Measurements from ENCODE around the gene ANKLE2.

ANKLE2 gene

DNA sequence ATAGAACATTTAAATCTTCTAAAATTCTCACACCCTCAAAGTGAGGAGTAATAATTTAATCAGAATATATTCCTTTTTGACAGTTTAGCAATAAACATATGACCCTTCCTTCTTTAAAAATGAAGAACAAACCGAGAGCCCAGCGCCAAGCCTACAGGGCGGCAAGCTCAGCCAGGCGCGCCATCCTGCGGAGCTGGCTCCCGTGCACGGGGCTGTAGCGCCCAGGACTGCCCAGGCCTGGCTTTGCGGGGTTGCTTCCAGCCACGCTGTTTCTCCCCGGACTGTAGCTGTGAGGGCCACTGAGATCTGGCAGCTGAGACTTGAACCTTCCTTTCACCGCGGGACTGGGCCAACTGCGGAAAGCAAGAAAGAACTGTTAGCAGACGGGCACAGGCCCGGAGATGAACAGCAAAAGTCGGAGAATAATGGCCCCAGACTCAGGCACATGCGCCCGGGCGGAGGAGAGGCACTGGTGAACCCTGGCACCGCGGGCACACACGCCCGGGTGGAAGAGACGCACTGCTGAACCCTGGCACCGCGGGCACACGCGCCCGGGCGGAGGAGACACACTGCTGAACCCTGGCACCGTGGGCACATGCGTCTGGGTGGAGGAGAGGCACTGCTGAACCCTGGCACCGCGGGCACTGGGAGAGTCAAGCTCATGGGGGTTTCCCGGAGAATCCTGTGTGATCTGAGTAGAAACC, 34.4 kb downstream of the ANKLE2 start:
- Mint-ChIP-seq H3K4me1 (peaks cover 13 to 14% of the 10 kb centered on the region in 2 donors), H3K27ac (no peak overlapping the region), H3K36me3 (peaks cover 50 to 67% of the 10 kb centered on the region in 2 donors), H3K27me3 (no peaks in the 10 kb centered on the region), H3K4me3 (no peak overlapping the region), H3K9me3 (no peaks in the 10 kb centered on the region)
- no peak for DNase-seq
- no peak for ATAC-seq (replicated peaks)

GRCh38 chr12:132726386-132726785, 35.2 kb downstream of the ANKLE2 start:
- ATAC-seq (replicated peaks) (no peak), DNase-seq (no peak)
- H3K27ac Mint-ChIP-seq: no peak overlapping the region
- no peaks in the 10 kb centered on the region for H3K27me3 Mint-ChIP-seq
- peaks cover 44 to 62% of the 10 kb centered on the region in 2 donors for H3K36me3 Mint-ChIP-seq
- H3K4me1 Mint-ChIP-seq: peaks cover 13 to 14% of the 10 kb centered on the region in 2 donors
- no peak overlapping the region for H3K4me3 Mint-ChIP-seq
- H3K9me3 Mint-ChIP-seq: no peaks in the 10 kb centered on the region

- Mint-ChIP-seq H3K4me3 (no peak overlapping the region), H3K9me3 (no peaks in the 10 kb centered on the region), H3K27ac (peak overlapping the region; percentile 77), H3K4me1 (peaks cover 6% of the 10 kb centered on the region in 2 donors), H3K36me3 (peaks cover 46 to 67% of the 10 kb centered on the region in 2 donors), H3K27me3 (no peaks in the 10 kb centered on the region)
- no peak for DNase-seq
- ATAC-seq (replicated peaks): no peak
These were observed 37.0 kb downstream of the ANKLE2 start for GRCh38 chr12:132724506-132725241.

DNA sequence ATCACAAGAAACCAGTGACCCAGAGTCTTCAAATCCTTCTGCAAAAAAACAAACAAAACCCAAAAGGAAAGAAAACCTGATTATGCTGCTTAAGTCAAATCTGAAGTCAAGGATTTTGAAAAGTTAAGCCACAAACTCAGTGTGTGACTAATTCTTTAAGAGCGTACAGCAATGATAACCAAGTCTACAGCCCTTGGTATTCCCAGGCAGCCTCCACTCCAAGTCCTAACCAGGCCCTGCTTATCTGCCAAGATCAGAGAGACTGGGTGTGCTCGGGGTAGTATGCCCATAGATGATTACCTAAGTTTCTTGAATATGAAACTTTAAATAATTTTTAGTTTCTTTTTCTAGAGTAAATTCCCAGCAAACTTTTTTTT, 37.9 kb downstream of the ANKLE2 start:
- no peaks in the 10 kb centered on the region for H3K27me3 Mint-ChIP-seq
- no peak for ATAC-seq (replicated peaks)
- H3K9me3 Mint-ChIP-seq: no peaks in the 10 kb centered on the region
- H3K4me1 Mint-ChIP-seq: peaks cover 1 to 6% of the 10 kb centered on the region in 2 donors
- peak overlapping the region in 1 of 2 donors; percentile 8 for H3K4me3 Mint-ChIP-seq
- H3K36me3 Mint-ChIP-seq: peaks cover 45 to 69% of the 10 kb centered on the region in 2 donors
- DNase-seq: no peak
- peak overlapping the region; percentile 42 for H3K27ac Mint-ChIP-seq

DNA sequence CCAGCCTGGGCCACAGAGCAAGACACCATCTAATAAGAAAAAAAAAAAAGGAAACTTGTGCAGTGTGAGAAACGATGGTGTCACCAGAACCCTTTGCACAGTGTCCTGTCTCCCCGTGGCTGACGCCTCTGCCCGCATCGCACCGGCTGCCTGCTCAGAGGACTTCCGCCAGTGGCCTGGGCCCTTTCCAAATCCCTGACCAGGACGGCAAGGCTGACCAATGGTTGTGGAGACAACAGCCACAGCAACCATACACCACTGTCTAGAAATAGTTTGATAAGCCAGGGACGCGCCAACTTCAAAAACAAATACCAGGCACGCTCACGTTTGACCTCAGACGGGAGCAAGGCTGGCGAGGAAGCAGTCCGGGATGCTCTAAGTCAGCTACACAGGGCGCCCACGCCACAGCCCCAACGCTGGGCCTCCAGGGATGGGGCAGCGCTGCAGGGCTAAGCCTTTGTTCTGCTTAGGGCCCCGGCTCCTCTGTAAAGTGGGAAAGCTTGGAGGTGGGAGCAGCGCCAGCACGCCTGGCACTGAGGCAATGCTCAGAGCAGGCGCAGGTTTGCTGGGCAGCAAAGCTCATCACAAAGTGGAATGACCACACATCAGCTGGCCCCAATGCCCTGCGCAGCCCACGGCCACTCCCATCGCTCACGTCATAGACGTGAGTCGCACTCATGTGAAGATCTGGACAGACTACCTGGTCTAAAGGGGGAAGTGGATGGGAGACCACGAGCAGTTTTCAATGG, 38.4 kb downstream of the ANKLE2 start:
- DNase-seq (no peak), ATAC-seq (replicated peaks) (no peak)
- Mint-ChIP-seq H3K36me3 (peaks cover 46 to 70% of the 10 kb centered on the region in 2 donors), H3K4me3 (peak overlapping the region in 1 of 2 donors; percentile 8), H3K27ac (peak overlapping the region; percentile 42), H3K4me1 (peaks cover 0 to 5% of the 10 kb centered on the region in 2 donors), H3K27me3 (no peaks in the 10 kb centered on the region), H3K9me3 (no peaks in the 10 kb centered on the region)

GRCh38 chr12:132720606-132721345, 40.9 kb downstream of the ANKLE2 start:
- H3K4me1 Mint-ChIP-seq: peaks cover 0 to 5% of the 10 kb centered on the region in 2 donors

GRCh38 chr12:132719954-132720324, 41.7 kb downstream of the ANKLE2 start:
- Mint-ChIP-seq H3K4me3 (no peak overlapping the region), H3K36me3 (peaks cover 45 to 54% of the 10 kb centered on the region in 2 donors), H3K27me3 (no peaks in the 10 kb centered on the region), H3K9me3 (no peaks in the 10 kb centered on the region), H3K4me1 (peaks cover 0 to 5% of the 10 kb centered on the region in 2 donors), H3K27ac (peak overlapping the region; percentile 42)
- ATAC-seq (replicated peaks) (no peak), DNase-seq (no peak)

More at GRCh38 chr12:132720606-132721345, 40.9 kb downstream of the ANKLE2 start:
- DNase-seq (no peak), ATAC-seq (replicated peaks) (no peak)
- Mint-ChIP-seq H3K9me3 (no peaks in the 10 kb centered on the region), H3K4me3 (no peak overlapping the region), H3K27me3 (no peaks in the 10 kb centered on the region), H3K27ac (peak overlapping the region; percentile 84), H3K36me3 (peaks cover 47 to 60% of the 10 kb centered on the region in 2 donors)

DNA sequence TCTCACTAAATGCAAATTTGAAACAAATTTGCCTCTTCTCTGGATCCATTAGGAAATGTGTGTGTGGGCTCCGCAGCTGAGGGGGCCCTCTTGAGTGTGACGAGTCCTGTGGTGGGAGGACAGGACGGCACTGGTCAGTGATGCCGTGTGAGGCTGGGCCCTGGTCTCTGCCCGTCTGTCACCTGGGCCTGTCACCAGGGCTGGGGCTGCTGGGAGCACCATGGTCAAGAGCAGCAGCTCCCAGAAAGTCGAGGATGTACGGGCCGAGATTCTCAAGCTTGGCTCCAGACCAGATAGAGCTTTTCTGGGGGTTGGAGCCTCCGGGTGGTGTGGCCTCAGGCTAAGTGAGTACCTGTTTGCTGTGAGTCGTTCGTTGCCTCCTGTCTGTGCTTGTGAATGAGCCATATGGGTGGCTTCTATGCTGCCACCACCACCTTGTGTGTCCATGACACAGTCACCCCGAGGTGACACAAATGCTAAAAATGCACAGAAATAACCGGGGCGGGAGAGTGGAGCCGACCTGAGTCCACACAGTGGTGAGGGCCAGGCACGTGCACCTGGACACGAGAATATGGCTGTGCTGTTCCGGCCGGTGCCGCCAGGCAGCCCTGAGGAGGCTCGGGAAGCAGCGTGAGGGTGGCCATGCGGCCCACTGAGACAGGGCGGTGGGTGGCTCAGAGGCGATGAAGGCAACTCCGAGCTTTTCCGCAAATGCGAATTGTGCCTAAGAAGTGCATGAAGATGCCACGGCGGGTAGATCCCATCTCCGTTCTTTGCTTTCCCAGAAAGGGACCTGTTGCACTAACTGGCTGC, 42.3 kb downstream of the ANKLE2 start:
- DNase-seq (no peak), ATAC-seq (replicated peaks) (no peak)
- peaks cover 3 to 8% of the 10 kb centered on the region in 2 donors for H3K4me1 Mint-ChIP-seq
- H3K4me3 Mint-ChIP-seq: no peak overlapping the region
- peaks cover 46 to 56% of the 10 kb centered on the region in 2 donors for H3K36me3 Mint-ChIP-seq
- no peaks in the 10 kb centered on the region for H3K27me3 Mint-ChIP-seq
- H3K27ac Mint-ChIP-seq: peak overlapping the region; percentile 84
- H3K9me3 Mint-ChIP-seq: no peaks in the 10 kb centered on the region

DNA sequence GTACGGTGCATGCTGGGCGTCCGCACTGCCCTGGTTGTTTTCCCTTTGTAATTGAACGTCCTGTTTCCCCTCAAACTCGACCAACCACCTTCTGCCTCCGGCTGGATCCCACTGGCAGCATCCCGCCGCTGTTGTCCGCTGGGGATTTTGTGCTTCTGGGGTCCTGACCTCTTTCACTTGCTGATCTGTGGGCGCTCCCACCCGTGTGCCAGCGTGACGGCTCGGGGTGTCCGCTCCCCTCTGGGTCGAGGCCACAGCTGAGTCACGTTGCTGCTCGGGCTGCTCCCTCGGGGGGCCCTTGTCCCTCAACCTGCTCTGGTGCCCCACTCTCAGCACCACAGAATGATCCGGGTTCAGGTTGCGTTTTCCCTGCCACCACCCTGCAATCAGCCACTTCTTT, 43.0 kb downstream of the ANKLE2 start:
- Mint-ChIP-seq H3K4me1 (peaks cover 5 to 8% of the 10 kb centered on the region in 2 donors), H3K36me3 (peaks cover 44 to 52% of the 10 kb centered on the region in 2 donors), H3K4me3 (no peak overlapping the region), H3K27me3 (no peaks in the 10 kb centered on the region), H3K27ac (peak overlapping the region; percentile 84), H3K9me3 (no peaks in the 10 kb centered on the region)
- no peak for ATAC-seq (replicated peaks)
- DNase-seq: no peak

DNA sequence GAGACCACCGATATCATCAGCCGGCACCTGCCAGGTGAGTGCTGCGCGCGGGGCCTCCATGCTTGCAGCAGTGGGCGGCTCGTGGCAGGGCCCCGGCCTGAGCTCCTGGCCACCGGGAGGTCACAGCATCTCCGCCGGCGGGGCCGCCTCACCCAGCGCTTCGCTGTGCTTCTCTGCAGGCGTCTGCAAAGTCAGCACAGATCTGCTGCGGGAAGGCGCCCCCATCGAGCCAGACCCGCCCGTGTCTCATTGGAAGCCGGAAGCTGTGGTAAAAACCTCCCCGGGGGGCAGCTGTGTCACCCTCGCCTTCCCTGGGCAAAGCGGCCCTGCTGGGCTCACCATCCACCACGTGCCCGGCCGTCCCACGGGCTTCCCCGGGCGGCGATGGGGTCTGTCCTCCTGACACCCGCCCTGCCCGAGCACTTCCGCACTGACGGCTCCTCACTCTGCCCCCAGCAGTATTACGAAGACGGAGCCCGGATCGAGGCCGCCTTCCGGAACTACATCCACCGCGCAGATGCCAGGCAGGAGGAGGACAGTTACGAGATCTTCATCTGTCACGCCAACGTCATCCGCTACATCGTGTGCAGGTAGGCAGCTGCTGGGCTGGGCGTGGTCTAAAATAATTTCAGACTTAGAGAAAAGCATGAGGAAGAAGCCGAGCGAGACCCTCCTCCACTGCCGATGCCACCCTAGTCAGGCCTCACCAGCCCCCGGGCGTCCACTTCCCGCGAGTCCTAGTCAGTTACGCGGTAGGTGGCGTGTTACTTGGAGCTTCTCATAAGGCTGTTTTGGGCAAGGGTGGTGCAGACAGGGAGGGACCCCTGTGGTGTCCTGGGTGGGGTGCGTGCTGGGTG, 43.9 kb downstream of the ANKLE2 start:
- Mint-ChIP-seq H3K27me3 (no peaks in the 10 kb centered on the region), H3K9me3 (no peaks in the 10 kb centered on the region), H3K4me3 (peak overlapping the region in 1 of 2 donors; percentile 5), H3K27ac (peak overlapping the region; percentile 56), H3K4me1 (peaks cover 11 to 13% of the 10 kb centered on the region in 2 donors), H3K36me3 (peaks cover 40 to 50% of the 10 kb centered on the region in 2 donors)
- ATAC-seq (replicated peaks) (no peak), DNase-seq (no peak)

DNA sequence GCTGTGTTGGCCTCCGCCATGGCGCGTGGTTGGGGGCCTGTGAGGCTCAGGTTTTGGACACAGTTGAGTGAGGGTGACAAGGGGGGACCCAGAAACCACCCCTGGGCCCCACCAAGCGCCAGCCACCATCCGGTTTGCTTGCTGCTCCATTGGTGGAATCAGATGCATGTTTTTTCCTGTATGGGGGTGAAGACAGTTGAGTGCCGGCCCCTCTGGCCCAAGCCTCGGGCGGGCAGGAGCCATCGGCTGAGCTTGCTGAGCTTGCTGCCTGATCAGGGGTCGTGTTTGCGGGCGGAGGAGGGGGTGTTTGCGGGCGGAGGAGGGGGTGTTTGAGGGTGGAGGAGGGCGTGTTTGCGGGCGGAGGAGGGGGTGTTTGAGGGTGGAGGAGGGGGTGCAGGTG, 44.6 kb downstream of the ANKLE2 start:
- no peak overlapping the region for H3K4me3 Mint-ChIP-seq
- H3K9me3 Mint-ChIP-seq: no peaks in the 10 kb centered on the region
- no peak for ATAC-seq (replicated peaks)
- no peak for DNase-seq
- peaks cover 15 to 18% of the 10 kb centered on the region in 2 donors for H3K4me1 Mint-ChIP-seq
- H3K36me3 Mint-ChIP-seq: peaks cover 39 to 50% of the 10 kb centered on the region in 2 donors
- H3K27ac Mint-ChIP-seq: no peak overlapping the region
- H3K27me3 Mint-ChIP-seq: no peaks in the 10 kb centered on the region

- peaks cover 39 to 50% of the 10 kb centered on the region in 2 donors for H3K36me3 Mint-ChIP-seq
- peaks cover 15 to 19% of the 10 kb centered on the region in 2 donors for H3K4me1 Mint-ChIP-seq
- H3K4me3 Mint-ChIP-seq: no peak overlapping the region
- ATAC-seq (replicated peaks) (no peak), DNase-seq (no peak)
- no peaks in the 10 kb centered on the region for H3K27me3 Mint-ChIP-seq
- H3K9me3 Mint-ChIP-seq: no peaks in the 10 kb centered on the region
- H3K27ac Mint-ChIP-seq: no peak overlapping the region
These were observed 45.3 kb downstream of the ANKLE2 start for GRCh38 chr12:132716356-132716755.

Measured in stimulated activated naive B cell treated with anti-CD40 and anti-IgM and Interleukin-4, amounts not matched to agents 10 μg/mL and 1 μg/mL and 100 μg/mL, for 72 hours (primary cell).